Heart left ventricle (tissue), 13 donors: ENCODE results near the gene CEP70.

Experiments used
- POLR2A ChIP-seq, 2 donors: fragments of 450-650 bp; IDR thresholded peaks; one replicate each; pipeline ENCODE4 v1.6.1; 2017; ENCODE audit warnings: antibody characterized with exemption in 2 of 2, mild to moderate bottlenecking in 2 of 2, moderate library complexity in 2 of 2
- TF ChIP-seq, protein P1 (sequence below), 12 donors: fragments of 200-600 bp; sonication (generic) in 4 of 12; IDR thresholded peaks; one replicate each; pipeline versions ENCODE4 v1.5.0 to v1.8.0; 2018 to 2022; ENCODE audit warnings: antibody characterized with exemption in 12 of 12, mild to moderate bottlenecking in 5 of 12
- donor health status: ischemic (EF 13 %, LVEDD 7.1; RV severe dilation, severe dysfunction).
- donor health status: DM: no; HTN: yes; CAD: no.
- donor health status: DM: no; HTN: no; CAD: no.
- donor health status: ischemic (EF 25% LVEDD 6.9; RV normal size, moderate dysfunction).
- donor health status: ischemic (EF 25% LVEDD 5.7; RV mildly dilated, moderate dysfunction).
- donor health status: ischemic (EF 35%, LVEDD 5.7; RV mildly dilated, moderate dysfunction).
- donor health status: nonischemic (EF 11% LVEDD 7.7; RV severe dilation, severe dysfunction).
- donor health status: DM: yes; HTN: yes; CAD: no.
- donor health status: PGD.
- donor health status: ischemic (EF 29% LVEDD 5.4; RV normal size, mild dysfunction).
- donor health status: nonischemic (EF 23%, LVEDD 6.1; RV moderate dilation, normal function).

GRCh38 chr3:138463724-138464490 lies 130.2 kb downstream of the CEP70 start:
- TF ChIP-seq, protein P1, sequence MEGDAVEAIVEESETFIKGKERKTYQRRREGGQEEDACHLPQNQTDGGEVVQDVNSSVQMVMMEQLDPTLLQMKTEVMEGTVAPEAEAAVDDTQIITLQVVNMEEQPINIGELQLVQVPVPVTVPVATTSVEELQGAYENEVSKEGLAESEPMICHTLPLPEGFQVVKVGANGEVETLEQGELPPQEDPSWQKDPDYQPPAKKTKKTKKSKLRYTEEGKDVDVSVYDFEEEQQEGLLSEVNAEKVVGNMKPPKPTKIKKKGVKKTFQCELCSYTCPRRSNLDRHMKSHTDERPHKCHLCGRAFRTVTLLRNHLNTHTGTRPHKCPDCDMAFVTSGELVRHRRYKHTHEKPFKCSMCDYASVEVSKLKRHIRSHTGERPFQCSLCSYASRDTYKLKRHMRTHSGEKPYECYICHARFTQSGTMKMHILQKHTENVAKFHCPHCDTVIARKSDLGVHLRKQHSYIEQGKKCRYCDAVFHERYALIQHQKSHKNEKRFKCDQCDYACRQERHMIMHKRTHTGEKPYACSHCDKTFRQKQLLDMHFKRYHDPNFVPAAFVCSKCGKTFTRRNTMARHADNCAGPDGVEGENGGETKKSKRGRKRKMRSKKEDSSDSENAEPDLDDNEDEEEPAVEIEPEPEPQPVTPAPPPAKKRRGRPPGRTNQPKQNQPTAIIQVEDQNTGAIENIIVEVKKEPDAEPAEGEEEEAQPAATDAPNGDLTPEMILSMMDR (IDR thresholded peaks at IDR 0.05) = no peak
- no peak for TF ChIP-seq POLR2A (IDR thresholded peaks at IDR 0.05)
